A549 (cell line): Measurements from ENCODE around the gene HCN2.

Experiments
- EP300 ChIP-seq, 2 experiments: fragments of >200 bp; sonication (Bioruptor Twin); formaldehyde crosslinking; IDR thresholded peaks; 2 replicates in 1 of 2; 3 replicates in 1 of 2; pipeline ENCODE4 v1.6.1; 2016 to 2017
- PHF8 ChIP-seq: fragments of 200-600 bp; sonication (generic); IDR thresholded peaks from 2 replicates; pipeline ENCODE4 v1.6.1; 2016; ENCODE audit warnings: low read depth, mild to moderate bottlenecking, antibody characterized with exemption, moderate library complexity, borderline replicate concordance

GRCh38 chr19:576768-577438, 12.8 kb upstream of the HCN2 start:
- TF ChIP-seq PHF8 (no peak), EP300 (IDR thresholded peaks at IDR 0.05) (no peak)
